NB4 (cell line): ENCODE data around the gene SLC17A2.
A peak's percentile ranks its signal among the peaks of the same experiment; 100 is the strongest.

Source experiments
- DNase-seq: peaks from one replicate; pipeline ENCODE4 v3.0.0; 2010; ENCODE audit warnings: low read depth
- H3K4me3 ChIP-seq: one replicate; pipeline ENCODE4 v1.5.1; 2011; ENCODE audit warnings: mild to moderate bottlenecking, low read depth, low read length, moderate library complexity
- CTCF ChIP-seq: IDR thresholded peaks from one replicate; pipeline ENCODE4 v1.5.1; 2012; ENCODE audit warnings: low read depth, low read length
- MAX ChIP-seq: IDR thresholded peaks from 2 replicates; pipeline ENCODE4 v1.6.1; 2011; ENCODE audit warnings: low read depth, low read length
- MYC ChIP-seq: IDR thresholded peaks from 2 replicates; pipeline ENCODE4 v1.6.1; 2011; ENCODE audit warnings: low read depth, low read length
- POLR2A ChIP-seq: IDR thresholded peaks from 2 replicates; pipeline ENCODE4 v1.6.1; 2011; ENCODE audit warnings: mild to moderate bottlenecking; ENCODE audit not compliant: insufficient read length; ENCODE audit errors: extremely low read depth

Gene SLC17A2

DNA sequence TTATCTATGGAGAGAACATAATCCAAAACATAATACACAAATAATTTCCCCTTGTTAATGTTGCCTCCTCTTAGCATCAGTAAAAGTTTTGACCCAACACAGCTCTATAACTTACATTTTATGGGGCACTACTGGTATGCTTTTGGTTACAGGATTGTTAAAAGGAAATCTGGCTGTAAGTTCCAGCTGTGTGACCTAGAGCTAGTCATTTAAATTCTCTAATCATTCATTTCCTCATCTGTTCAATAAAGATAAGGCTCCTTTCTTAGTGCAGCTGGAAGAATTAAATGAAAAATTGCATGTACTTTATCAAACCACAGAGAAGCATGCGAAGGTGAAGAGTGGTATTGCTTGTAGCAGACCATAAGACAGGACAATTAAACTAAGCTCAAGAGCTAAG lies 4.6 kb downstream of the SLC17A2 start:
- H3K4me3 ChIP-seq = no peak overlapping the region
- TF ChIP-seq CTCF (no peak), MYC (no peak), MAX (no peak), POLR2A (no peak)
- DNase-seq = no peak

- DNase-seq = no peak
- TF ChIP-seq CTCF = no peak
- TF ChIP-seq MAX = no peak
- no peak for TF ChIP-seq MYC
- TF ChIP-seq POLR2A = no peak
- no peak overlapping the region for H3K4me3 ChIP-seq
Measured at GRCh38 chr6:25922301-25922700, 8.2 kb downstream of the SLC17A2 start.

DNA sequence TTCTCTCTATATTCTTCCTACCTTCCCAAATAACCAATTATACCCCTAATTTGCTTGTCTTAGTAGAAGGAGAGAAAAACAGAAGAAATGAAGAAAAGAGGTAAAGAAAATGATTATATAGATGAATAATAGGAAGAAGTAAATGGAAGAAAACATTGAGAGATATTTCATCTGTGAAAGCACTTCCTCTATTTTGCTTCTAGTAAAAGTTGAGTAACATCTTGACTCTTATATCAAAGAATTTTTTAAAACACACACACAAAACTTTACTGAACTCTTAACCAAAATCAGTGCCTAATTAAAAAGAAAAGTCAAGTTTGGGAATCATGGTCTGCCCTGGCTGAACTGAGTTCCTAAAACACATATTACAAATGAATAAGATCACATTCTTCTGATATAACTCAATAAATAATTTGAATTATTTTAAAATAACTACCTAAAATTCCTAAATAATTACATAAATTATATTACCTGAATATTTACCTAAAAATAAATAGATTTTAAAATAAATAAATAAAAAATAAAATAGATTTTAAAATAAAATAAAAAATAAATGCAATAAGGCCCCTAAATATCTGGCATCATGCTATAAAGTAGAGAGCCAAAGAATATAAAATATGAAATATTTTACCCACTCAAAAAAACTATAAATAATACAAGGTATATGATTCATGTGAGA lies 8.8 kb downstream of the SLC17A2 start:
- TF ChIP-seq POLR2A (no peak), MYC (no peak), CTCF (no peak), MAX (no peak)
- DNase-seq = peak; percentile 11
- no peak overlapping the region for H3K4me3 ChIP-seq

- no peak for TF ChIP-seq MAX
- no peak for TF ChIP-seq MYC
- no peak for TF ChIP-seq POLR2A
- TF ChIP-seq CTCF = no peak
- H3K4me3 ChIP-seq = no peak overlapping the region
- DNase-seq = no peak
Measured at GRCh38 chr6:25919657-25920056, 10.8 kb downstream of the SLC17A2 start.

GRCh38 chr6:25918083-25918683 lies 12.3 kb downstream of the SLC17A2 start:
- no peak for DNase-seq
- TF ChIP-seq POLR2A (no peak), MAX (no peak), CTCF (no peak), MYC (no peak)

More at GRCh38 chr6:25918083-25918683, 12.3 kb downstream of the SLC17A2 start:
- no peak overlapping the region for H3K4me3 ChIP-seq
